Measurements from ENCODE around the gene TMEM175.

TMEM175 gene

GRCh38 chr4:931960-932712, at the start of gene TMEM175, which contains the start of gene GAK:
Gene TMEM175, plus strand, starts transcription at chr4:932460. Its CDS starts 15,280 bp downstream, at chr4:947740.
Gene GAK, minus strand, starts transcription at chr4:932316. Its CDS starts 129 bp downstream, at chr4:932187.
- DNase-seq (ENCODE audit: extremely low read depth in 1 of 2, low read depth in 1 of 2) = peak; percentile 93 to 99

- DNase-seq (ENCODE audit: extremely low read depth in 1 of 2, low read depth in 1 of 2) = no peak
These were observed 49.6 kb upstream of the TMEM175 start for GRCh38 chr4:882646-883045.

GRCh38 chr4:883377-884095, 48.7 kb upstream of the TMEM175 start:
- no peak for DNase-seq (ENCODE audit: extremely low read depth in 1 of 2, low read depth in 1 of 2)

GRCh38 chr4:884259-884658, 48.0 kb upstream of the TMEM175 start:
- DNase-seq (ENCODE audit: extremely low read depth in 1 of 2, low read depth in 1 of 2) = no peak

GRCh38 chr4:884896-885295, 47.4 kb upstream of the TMEM175 start:
- no peak for DNase-seq (ENCODE audit: extremely low read depth in 1 of 2, low read depth in 1 of 2)

GRCh38 chr4:885353-885752, 46.9 kb upstream of the TMEM175 start:
- DNase-seq (ENCODE audit: extremely low read depth in 1 of 2, low read depth in 1 of 2) = no peak

- no peak for DNase-seq (ENCODE audit: extremely low read depth in 1 of 2, low read depth in 1 of 2)
These were observed 46.0 kb upstream of the TMEM175 start for GRCh38 chr4:886244-886643.

GRCh38 chr4:887034-887763, 45.1 kb upstream of the TMEM175 start:
- DNase-seq (ENCODE audit: extremely low read depth in 1 of 2, low read depth in 1 of 2) = no peak

- no peak for DNase-seq (ENCODE audit: extremely low read depth in 1 of 2, low read depth in 1 of 2)
These were observed 44.2 kb upstream of the TMEM175 start for GRCh38 chr4:888029-888428.

- DNase-seq (ENCODE audit: extremely low read depth in 1 of 2, low read depth in 1 of 2) = no peak
These were observed 42.7 kb upstream of the TMEM175 start for GRCh38 chr4:889516-889915.

- no peak for DNase-seq (ENCODE audit: extremely low read depth in 1 of 2, low read depth in 1 of 2)
These were observed 42.1 kb upstream of the TMEM175 start for GRCh38 chr4:890036-890695.

GRCh38 chr4:891747-892146, 40.5 kb upstream of the TMEM175 start:
- no peak for DNase-seq (ENCODE audit: extremely low read depth in 1 of 2, low read depth in 1 of 2)

GRCh38 chr4:892780-893179, 39.5 kb upstream of the TMEM175 start:
- no peak for DNase-seq (ENCODE audit: extremely low read depth in 1 of 2, low read depth in 1 of 2)

GRCh38 chr4:893276-893994, 38.8 kb upstream of the TMEM175 start:
- no peak for DNase-seq (ENCODE audit: extremely low read depth in 1 of 2, low read depth in 1 of 2)

GRCh38 chr4:893995-894705, 38.1 kb upstream of the TMEM175 start:
- DNase-seq (ENCODE audit: extremely low read depth in 1 of 2, low read depth in 1 of 2) = no peak

- DNase-seq (ENCODE audit: extremely low read depth in 1 of 2, low read depth in 1 of 2) = no peak
These were observed 36.7 kb upstream of the TMEM175 start for GRCh38 chr4:895596-895995.

GRCh38 chr4:896216-896615, 36.0 kb upstream of the TMEM175 start:
- no peak for DNase-seq (ENCODE audit: extremely low read depth in 1 of 2, low read depth in 1 of 2)

- no peak for DNase-seq (ENCODE audit: extremely low read depth in 1 of 2, low read depth in 1 of 2)
These were observed 35.6 kb upstream of the TMEM175 start for GRCh38 chr4:896630-897029.

- no peak for DNase-seq (ENCODE audit: extremely low read depth in 1 of 2, low read depth in 1 of 2)
These were observed 34.1 kb upstream of the TMEM175 start for GRCh38 chr4:898123-898522.
